ENCODE results near the gene PARM1.

Gene PARM1

GRCh38 chr4:74942918-74943253, 10.0 kb downstream of the PARM1 start:
- no peak for DNase-seq

GRCh38 chr4:74944354-74944793, 11.5 kb downstream of the PARM1 start:
- DNase-seq = no peak

GRCh38 chr4:74946196-74946595, 13.3 kb downstream of the PARM1 start:
- DNase-seq = no peak

GRCh38 chr4:74947798-74948197, 14.9 kb downstream of the PARM1 start:
- no peak for DNase-seq

- DNase-seq = no peak
Observed at GRCh38 chr4:74948236-74948635, 15.3 kb downstream of the PARM1 start.

GRCh38 chr4:74950200-74950599, 17.3 kb downstream of the PARM1 start:
- no peak for DNase-seq

- DNase-seq = no peak
Observed at GRCh38 chr4:74950882-74951281, 18.0 kb downstream of the PARM1 start.

- no peak for DNase-seq
Observed at GRCh38 chr4:74953647-74954046, 20.7 kb downstream of the PARM1 start.

- no peak for DNase-seq
Observed at GRCh38 chr4:74958881-74959280, 26.0 kb downstream of the PARM1 start.

GRCh38 chr4:74961230-74961629, 28.3 kb downstream of the PARM1 start:
- no peak for DNase-seq

- no peak for DNase-seq
Observed at GRCh38 chr4:74962584-74962983, 29.7 kb downstream of the PARM1 start.

- DNase-seq = no peak
Observed at GRCh38 chr4:74964311-74964710, 31.4 kb downstream of the PARM1 start.

- no peak for DNase-seq
Observed at GRCh38 chr4:74967324-74967723, 34.4 kb downstream of the PARM1 start.

- no peak for DNase-seq
Observed at GRCh38 chr4:74968456-74969164, 35.7 kb downstream of the PARM1 start.

- peak; percentile 40 for DNase-seq
Observed at GRCh38 chr4:74969507-74970474, 36.9 kb downstream of the PARM1 start.

- no peak for DNase-seq
Observed at GRCh38 chr4:74970577-74970976, 37.7 kb downstream of the PARM1 start.

- DNase-seq = no peak
Observed at GRCh38 chr4:74971862-74972261, 38.9 kb downstream of the PARM1 start.

- DNase-seq = no peak
Observed at GRCh38 chr4:74975082-74975481, 42.2 kb downstream of the PARM1 start.

- no peak for DNase-seq
Observed at GRCh38 chr4:74975848-74976824, 43.2 kb downstream of the PARM1 start.

GRCh38 chr4:74982546-74983252, 49.8 kb downstream of the PARM1 start:
- DNase-seq = no peak

GRCh38 chr4:74983253-74983635, 50.3 kb downstream of the PARM1 start:
- no peak for DNase-seq

- peak; percentile 77 for DNase-seq
Observed at GRCh38 chr4:74990276-74990875, 57.5 kb downstream of the PARM1 start.

Data from NCI-H1694 (cell line).